ENCODE measurements around the gene SASH3.

Gene SASH3

GRCh38 chrX:129790808-129791207, 11.1 kb downstream of the SASH3 start:
- TF ChIP-seq ZNF565 (CRISPR knock-in tag; conservative IDR thresholded peaks at IDR 0.05; ENCODE audit: low read depth) (no peak), TSHZ2 (CRISPR knock-in tag; IDR thresholded peaks at IDR 0.05) (no peak), BACH2 (CRISPR knock-in tag; IDR thresholded peaks at IDR 0.05; ENCODE audit: borderline replicate concordance) (no peak)
- ATAC-seq, result no peak

- TF ChIP-seq BACH2 (CRISPR knock-in tag; IDR thresholded peaks at IDR 0.05; ENCODE audit: borderline replicate concordance) (no peak), GLIS3 (CRISPR knock-in tag; IDR thresholded peaks at IDR 0.05) (no peak), TCF4 (CRISPR knock-in tag; IDR thresholded peaks at IDR 0.05; ENCODE audit: borderline replicate concordance) (no peak), ISL1 (CRISPR knock-in tag; IDR thresholded peaks at IDR 0.05) (no peak), TOX (CRISPR knock-in tag; IDR thresholded peaks at IDR 0.05; ENCODE audit: borderline replicate concordance) (no peak), CSRNP3 (CRISPR knock-in tag; IDR thresholded peaks at IDR 0.05) (no peak)
- no peak for ATAC-seq
Observed at GRCh38 chrX:129791336-129791735, 11.6 kb downstream of the SASH3 start.

GRCh38 chrX:129791961-129792570, 12.3 kb downstream of the SASH3 start:
- no peak for ATAC-seq
- TF ChIP-seq PATZ1 (CRISPR knock-in tag; IDR thresholded peaks at IDR 0.05; ENCODE audit: borderline replicate concordance) (no peak), PPARA (CRISPR knock-in tag; IDR thresholded peaks at IDR 0.05; ENCODE audit: borderline replicate concordance) (no peak), CSRNP3 (CRISPR knock-in tag; IDR thresholded peaks at IDR 0.05) (no peak), ZNF70 (CRISPR knock-in tag; IDR thresholded peaks at IDR 0.05) (no peak)

- ATAC-seq, result no peak
- no peak for TF ChIP-seq BACH2 (CRISPR knock-in tag; IDR thresholded peaks at IDR 0.05; ENCODE audit: borderline replicate concordance)
- no peak for TF ChIP-seq ZNF8 (CRISPR knock-in tag; IDR thresholded peaks at IDR 0.05)
- TF ChIP-seq ZNF565 (CRISPR knock-in tag; conservative IDR thresholded peaks at IDR 0.05; ENCODE audit: low read depth), result no peak
- no peak for TF ChIP-seq TSHZ2 (CRISPR knock-in tag; IDR thresholded peaks at IDR 0.05)
- no peak for TF ChIP-seq CSRNP3 (CRISPR knock-in tag; IDR thresholded peaks at IDR 0.05)
- TF ChIP-seq RARB (CRISPR knock-in tag; IDR thresholded peaks at IDR 0.05), result no peak
- no peak for TF ChIP-seq ZFP30 (CRISPR knock-in tag; IDR thresholded peaks at IDR 0.05)
- TF ChIP-seq TOX (CRISPR knock-in tag; IDR thresholded peaks at IDR 0.05; ENCODE audit: borderline replicate concordance), result no peak
- TF ChIP-seq ZFP3 (CRISPR knock-in tag; IDR thresholded peaks at IDR 0.05), result no peak
- TF ChIP-seq POU6F1 (CRISPR knock-in tag; IDR thresholded peaks at IDR 0.05; ENCODE audit: borderline replicate concordance, low read depth), result no peak
- no peak for TF ChIP-seq ZC3H10 (CRISPR knock-in tag; IDR thresholded peaks at IDR 0.05)
- TF ChIP-seq GLIS3 (CRISPR knock-in tag; IDR thresholded peaks at IDR 0.05), result no peak
Observed at GRCh38 chrX:129792586-129793291, 13.0 kb downstream of the SASH3 start.
